Measurements from ENCODE around the gene TEP1.

GRCh38 chr14:20429801-20430669 is 16.7 kb upstream of the TEP1 start:
- no peak for TF ChIP-seq EZH2phosphoT487 (IDR thresholded peaks at IDR 0.05; ENCODE audit: insufficient read depth, low read depth)
- no peak for TF ChIP-seq EZH2 (IDR thresholded peaks at IDR 0.05; ENCODE audit: insufficient read depth, poor library complexity, severe bottlenecking)

Measured in GM23248 (cell line).